Measurements from ENCODE around the gene LRMDA.

Gene LRMDA

GRCh38 chr10:75708060-75708459 is 276.6 kb downstream of the LRMDA start:
- Histone ChIP-seq H3K27ac (ENCODE audit: extremely low read depth, low read depth, low read length) (no peak overlapping the region), H3K9me3 (ENCODE audit: control insufficient read depth, insufficient read depth, low read depth, low read length) (no peaks in the 10 kb centered on the region), H3K4me1 (ENCODE audit: control insufficient read depth, insufficient read depth, low read length) (no peaks in the 10 kb centered on the region; the same call in 1 of the 2 replicates), H3K4me3 (ENCODE audit: low read depth, low read length) (no peak overlapping the region), H3K36me3 (ENCODE audit: control insufficient read depth in 2 of 2, insufficient read depth in 1 of 2, low read length in 2 of 2) (no peaks in the 10 kb centered on the region)
- ChIA-PET POLR2A (no interaction called here), CTCF (no interaction called here)
- TF ChIP-seq PRDM6 (tag by site-specific recombination; IDR thresholded peaks at IDR 0.05) (peak; percentile 69), ZNF791 (tag by site-specific recombination; IDR thresholded peaks at IDR 0.05) (no peak), ZBTB20 (tag by site-specific recombination; IDR thresholded peaks at IDR 0.05) (peak; percentile 52; the same call in 1 of the 2 replicates), ZNF677 (tag by site-specific recombination; IDR thresholded peaks at IDR 0.05) (no peak), INSM2 (tag by site-specific recombination; IDR thresholded peaks at IDR 0.05) (no peak), KLF10 (tag by site-specific recombination; IDR thresholded peaks at IDR 0.05) (no peak), ZNF792 (tag by site-specific recombination; IDR thresholded peaks at IDR 0.05) (no peak), ZNF600 (tag by site-specific recombination; IDR thresholded peaks at IDR 0.05) (0 out of 2 replicates have a peak, but pooled peaks have one; percentile 19), FEZF1 (tag by site-specific recombination; IDR thresholded peaks at IDR 0.05) (peak; percentile 58; the same call in 1 of the 2 replicates), ZIC2 (tag by site-specific recombination; IDR thresholded peaks at IDR 0.05) (0 out of 2 replicates have a peak, but pooled peaks have one; percentile 9), BCL6B (tag by site-specific recombination; IDR thresholded peaks at IDR 0.05) (peak; percentile 77), SCRT1 (tag by site-specific recombination; IDR thresholded peaks at IDR 0.05; ENCODE audit: borderline replicate concordance) (no peak), ZBTB8A (tag by site-specific recombination; IDR thresholded peaks at IDR 0.05) (0 out of 2 replicates have a peak, but pooled peaks have one; percentile 20), OSR2 (tag by site-specific recombination; IDR thresholded peaks at IDR 0.05) (peak; percentile 56; the same call in 1 of the 2 replicates), ZNF18 (tag by site-specific recombination; IDR thresholded peaks at IDR 0.05) (peak; percentile 32; the same call in 1 of the 2 replicates), ZNF398 (tag by site-specific recombination; IDR thresholded peaks at IDR 0.05) (no peak), ZNF423 (tag by site-specific recombination; IDR thresholded peaks at IDR 0.05) (no peak), ATF2 (tag by site-specific recombination; IDR thresholded peaks at IDR 0.05; ENCODE audit: low read depth) (0 out of 2 replicates have a peak, but pooled peaks have one; percentile 3), ZNF214 (tag by site-specific recombination; IDR thresholded peaks at IDR 0.05; ENCODE audit: borderline replicate concordance) (no peak), ZBTB17 (tag by site-specific recombination; IDR thresholded peaks at IDR 0.05) (peak; percentile 67), ZNF561 (tag by site-specific recombination; IDR thresholded peaks at IDR 0.05; ENCODE audit: borderline replicate concordance) (0 out of 2 replicates have a peak, but pooled peaks have one; percentile 19), TCF7L2 (IDR thresholded peaks at IDR 0.05; ENCODE audit: borderline replicate concordance, low read depth, low read length) (no peak), KLF8 (tag by site-specific recombination; IDR thresholded peaks at IDR 0.05) (no peak), ZBTB49 (tag by site-specific recombination; IDR thresholded peaks at IDR 0.05; ENCODE audit: low read depth) (no peak), ZNF639 (tag by site-specific recombination; IDR thresholded peaks at IDR 0.05) (no peak)
